NCI-H2196 treated with DMSO at 0.1 percent for 48 hours (cell line): Measurements from ENCODE around the gene ECPAS.
"Not testable (repeated sequence)": the region's sequence is repeated elsewhere in the genome, so short reads cannot be mapped to it uniquely, and the experiment has no call there.

Source experiments
- DNase-seq: peaks from one replicate; lab custom pipeline; 2025; ENCODE audit not compliant: unreplicated experiment; lab: John Stamatoyannopoulos, UW

The ECPAS gene

GRCh38 chr9:111481885-111482636 lies 2.1 kb downstream of the ECPAS start:
- peak; percentile 36 for DNase-seq

- DNase-seq, result no peak
These were observed 6.5 kb downstream of the ECPAS start for GRCh38 chr9:111477677-111478076.

- no peak for DNase-seq
These were observed 9.0 kb downstream of the ECPAS start for GRCh38 chr9:111475195-111475594.

GRCh38 chr9:111474385-111474784 lies 9.8 kb downstream of the ECPAS start:
- DNase-seq, result no peak

GRCh38 chr9:111467778-111468367 lies 16.3 kb downstream of the ECPAS start:
- DNase-seq, result no peak

GRCh38 chr9:111463048-111463447 lies 21.1 kb downstream of the ECPAS start:
- DNase-seq, result no peak

GRCh38 chr9:111458139-111459009 lies 25.8 kb downstream of the ECPAS start:
- DNase-seq, result no peak

GRCh38 chr9:111456529-111456928 lies 27.7 kb downstream of the ECPAS start:
- no peak for DNase-seq

- no peak for DNase-seq
These were observed 28.5 kb downstream of the ECPAS start for GRCh38 chr9:111455638-111456037.

- DNase-seq, result no peak
These were observed 29.4 kb downstream of the ECPAS start for GRCh38 chr9:111454751-111455150.

GRCh38 chr9:111451570-111451969 lies 32.6 kb downstream of the ECPAS start:
- DNase-seq, result no peak

- no peak for DNase-seq
These were observed 34.1 kb downstream of the ECPAS start for GRCh38 chr9:111450124-111450523.

- no peak for DNase-seq
These were observed 34.5 kb downstream of the ECPAS start for GRCh38 chr9:111449705-111450104.

GRCh38 chr9:111445799-111446198 lies 38.4 kb downstream of the ECPAS start:
- not testable (repeated sequence) for DNase-seq

GRCh38 chr9:111443454-111443853 lies 40.7 kb downstream of the ECPAS start:
- DNase-seq, result no peak

GRCh38 chr9:111442360-111443027 lies 41.7 kb downstream of the ECPAS start:
- DNase-seq, result no peak

- no peak for DNase-seq
These were observed 44.0 kb downstream of the ECPAS start for GRCh38 chr9:111440226-111440625.

- no peak for DNase-seq
These were observed 45.5 kb downstream of the ECPAS start for GRCh38 chr9:111438541-111439235.

GRCh38 chr9:111436571-111436970 lies 47.6 kb downstream of the ECPAS start:
- no peak for DNase-seq

GRCh38 chr9:111433082-111433481 lies 51.1 kb downstream of the ECPAS start:
- DNase-seq, result no peak

- no peak for DNase-seq
These were observed 52.5 kb downstream of the ECPAS start for GRCh38 chr9:111431684-111432083.
